ENCODE measurements around the gene MS4A10.

MS4A10 gene

DNA sequence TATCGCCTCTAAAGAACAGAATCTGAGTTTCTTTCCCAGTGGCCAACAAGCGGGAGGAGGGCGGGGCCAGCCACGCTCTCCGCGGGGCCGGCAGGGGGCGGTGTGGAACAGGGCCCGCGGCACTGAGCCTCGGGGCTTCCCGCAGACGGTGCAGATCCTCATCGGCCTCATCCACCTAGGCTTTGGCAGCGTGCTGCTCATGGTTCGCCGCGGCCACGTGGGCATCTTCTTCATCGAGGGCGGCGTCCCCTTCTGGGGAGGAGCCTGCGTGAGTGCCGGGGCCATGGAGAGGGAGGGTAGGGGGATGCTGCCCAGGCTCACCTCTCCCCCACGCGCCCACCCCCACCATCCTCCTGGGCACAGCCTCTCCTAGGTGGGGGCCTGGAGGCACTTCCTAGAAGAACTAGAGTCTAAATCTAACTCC, 17.7 kb upstream of the MS4A10 start:
- DNase-seq (no peak), ATAC-seq (ENCODE audit: insufficient read depth, low read depth) (no peak)
- no peaks in the 10 kb centered on the region; the same call in 1 of the 2 replicates for H4K20me1 ChIP-seq (ENCODE audit: insufficient read depth, low read length)
- no peaks in the 10 kb centered on the region for H3K9me3 ChIP-seq (ENCODE audit: insufficient read depth, low read length, severe bottlenecking)
- no peak overlapping the region for H3K4me2 ChIP-seq (ENCODE audit: insufficient read depth, low read length)
- H3K36me3 ChIP-seq (ENCODE audit: insufficient read depth, low read length), result no peaks in the 10 kb centered on the region
- H3K27me3 ChIP-seq (ENCODE audit: insufficient read depth, low read length, poor library complexity), result no peaks in the 10 kb centered on the region
- no peak overlapping the region for H3K9ac ChIP-seq (ENCODE audit: low read depth, low read length)
- H3K4me1 ChIP-seq (ENCODE audit: insufficient read depth, low read length), result no peaks in the 10 kb centered on the region
- no peak overlapping the region for H3K27ac ChIP-seq (ENCODE audit: low read length)
- H3K79me2 ChIP-seq (ENCODE audit: insufficient read depth, low read length), result no peaks in the 10 kb centered on the region
- H2AFZ ChIP-seq (ENCODE audit: low read depth, low read length), result no peak overlapping the region
- H3K4me3 ChIP-seq (ENCODE audit: low read depth in 1 of 2, low read length in 2 of 2), result no peak overlapping the region
- TF ChIP-seq, protein P1, sequence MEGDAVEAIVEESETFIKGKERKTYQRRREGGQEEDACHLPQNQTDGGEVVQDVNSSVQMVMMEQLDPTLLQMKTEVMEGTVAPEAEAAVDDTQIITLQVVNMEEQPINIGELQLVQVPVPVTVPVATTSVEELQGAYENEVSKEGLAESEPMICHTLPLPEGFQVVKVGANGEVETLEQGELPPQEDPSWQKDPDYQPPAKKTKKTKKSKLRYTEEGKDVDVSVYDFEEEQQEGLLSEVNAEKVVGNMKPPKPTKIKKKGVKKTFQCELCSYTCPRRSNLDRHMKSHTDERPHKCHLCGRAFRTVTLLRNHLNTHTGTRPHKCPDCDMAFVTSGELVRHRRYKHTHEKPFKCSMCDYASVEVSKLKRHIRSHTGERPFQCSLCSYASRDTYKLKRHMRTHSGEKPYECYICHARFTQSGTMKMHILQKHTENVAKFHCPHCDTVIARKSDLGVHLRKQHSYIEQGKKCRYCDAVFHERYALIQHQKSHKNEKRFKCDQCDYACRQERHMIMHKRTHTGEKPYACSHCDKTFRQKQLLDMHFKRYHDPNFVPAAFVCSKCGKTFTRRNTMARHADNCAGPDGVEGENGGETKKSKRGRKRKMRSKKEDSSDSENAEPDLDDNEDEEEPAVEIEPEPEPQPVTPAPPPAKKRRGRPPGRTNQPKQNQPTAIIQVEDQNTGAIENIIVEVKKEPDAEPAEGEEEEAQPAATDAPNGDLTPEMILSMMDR (IDR thresholded peaks at IDR 0.05; ENCODE audit: borderline replicate concordance, extremely low read depth, low read length, poor library complexity, severe bottlenecking), result no peak
- TF ChIP-seq EZH2 (IDR thresholded peaks at IDR 0.05; ENCODE audit: borderline replicate concordance, low read depth, low read length, severe bottlenecking), result no peak

DNA sequence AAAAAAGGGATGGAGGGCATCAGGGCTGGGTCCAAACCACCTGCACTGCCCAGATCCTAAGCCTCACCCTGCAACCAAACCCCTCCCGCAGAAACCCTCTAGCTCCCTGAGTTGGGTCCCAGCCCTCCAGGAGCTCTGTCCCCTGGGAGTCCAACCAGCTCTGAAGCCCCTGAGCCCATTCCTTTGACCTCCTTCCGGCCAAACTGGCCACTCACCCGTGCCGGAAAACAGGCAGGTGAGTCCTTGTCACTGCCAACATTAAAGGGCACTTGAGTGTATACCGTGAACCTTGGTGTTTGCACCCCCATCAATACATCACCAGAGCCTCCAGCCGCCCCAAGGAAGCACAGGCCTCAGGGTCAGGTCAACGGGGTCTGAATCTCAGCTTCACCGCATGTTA, 16.9 kb upstream of the MS4A10 start:
- H3K27ac ChIP-seq (ENCODE audit: low read length), result no peak overlapping the region
- H3K79me2 ChIP-seq (ENCODE audit: insufficient read depth, low read length), result no peaks in the 10 kb centered on the region
- H3K27me3 ChIP-seq (ENCODE audit: insufficient read depth, low read length, poor library complexity), result no peaks in the 10 kb centered on the region
- DNase-seq (no peak), ATAC-seq (ENCODE audit: insufficient read depth, low read depth) (no peak)
- no peak overlapping the region for H3K4me2 ChIP-seq (ENCODE audit: insufficient read depth, low read length)
- no peak overlapping the region for H2AFZ ChIP-seq (ENCODE audit: low read depth, low read length)
- TF ChIP-seq EZH2 (IDR thresholded peaks at IDR 0.05; ENCODE audit: borderline replicate concordance, low read depth, low read length, severe bottlenecking), result no peak
- TF ChIP-seq, protein P1 (IDR thresholded peaks at IDR 0.05; ENCODE audit: borderline replicate concordance, extremely low read depth, low read length, poor library complexity, severe bottlenecking), result no peak
- no peaks in the 10 kb centered on the region; the same call in 1 of the 2 replicates for H4K20me1 ChIP-seq (ENCODE audit: insufficient read depth, low read length)
- no peak overlapping the region for H3K4me3 ChIP-seq (ENCODE audit: low read depth in 1 of 2, low read length in 2 of 2)
- no peaks in the 10 kb centered on the region for H3K9me3 ChIP-seq (ENCODE audit: insufficient read depth, low read length, severe bottlenecking)
- H3K9ac ChIP-seq (ENCODE audit: low read depth, low read length), result no peak overlapping the region
- H3K4me1 ChIP-seq (ENCODE audit: insufficient read depth, low read length), result peaks cover 5% of the 10 kb centered on the region
- no peaks in the 10 kb centered on the region for H3K36me3 ChIP-seq (ENCODE audit: insufficient read depth, low read length)

DNA sequence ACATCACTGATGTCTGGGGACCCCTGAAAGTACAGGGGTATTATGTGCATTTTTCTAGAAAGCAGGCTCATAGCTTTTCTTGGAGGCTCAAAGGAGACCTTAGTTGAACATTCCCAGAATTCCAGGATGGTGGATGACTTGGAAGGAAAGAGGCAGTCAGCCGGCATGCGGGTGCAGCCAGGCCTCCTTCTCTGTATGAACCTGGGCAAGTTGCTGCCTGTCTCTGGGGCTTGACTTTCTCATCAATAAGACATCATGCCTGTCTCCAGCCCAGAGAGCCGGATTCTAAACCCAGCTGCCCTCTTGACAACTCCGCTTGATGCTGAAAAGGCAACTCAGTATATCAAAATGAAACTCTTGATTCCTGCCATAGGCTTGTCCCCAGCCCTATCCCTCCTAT, 15.9 kb upstream of the MS4A10 start:
- no peak for ATAC-seq (ENCODE audit: insufficient read depth, low read depth)
- no peaks in the 10 kb centered on the region for H3K79me2 ChIP-seq (ENCODE audit: insufficient read depth, low read length)
- H2AFZ ChIP-seq (ENCODE audit: low read depth, low read length), result no peak overlapping the region
- no peak overlapping the region for H3K4me2 ChIP-seq (ENCODE audit: insufficient read depth, low read length)
- H3K9me3 ChIP-seq (ENCODE audit: insufficient read depth, low read length, severe bottlenecking), result no peaks in the 10 kb centered on the region
- TF ChIP-seq, protein P1 (IDR thresholded peaks at IDR 0.05; ENCODE audit: borderline replicate concordance, extremely low read depth, low read length, poor library complexity, severe bottlenecking), result no peak
- H3K4me3 ChIP-seq (ENCODE audit: low read depth in 1 of 2, low read length in 2 of 2), result no peak overlapping the region
- H4K20me1 ChIP-seq (ENCODE audit: insufficient read depth, low read length), result no peaks in the 10 kb centered on the region; the same call in 1 of the 2 replicates
- no peak for DNase-seq
- H3K4me1 ChIP-seq (ENCODE audit: insufficient read depth, low read length), result peaks cover 6% of the 10 kb centered on the region
- H3K9ac ChIP-seq (ENCODE audit: low read depth, low read length), result no peak overlapping the region
- no peaks in the 10 kb centered on the region for H3K36me3 ChIP-seq (ENCODE audit: insufficient read depth, low read length)
- H3K27me3 ChIP-seq (ENCODE audit: insufficient read depth, low read length, poor library complexity), result no peaks in the 10 kb centered on the region
- no peak overlapping the region for H3K27ac ChIP-seq (ENCODE audit: low read length)

DNA sequence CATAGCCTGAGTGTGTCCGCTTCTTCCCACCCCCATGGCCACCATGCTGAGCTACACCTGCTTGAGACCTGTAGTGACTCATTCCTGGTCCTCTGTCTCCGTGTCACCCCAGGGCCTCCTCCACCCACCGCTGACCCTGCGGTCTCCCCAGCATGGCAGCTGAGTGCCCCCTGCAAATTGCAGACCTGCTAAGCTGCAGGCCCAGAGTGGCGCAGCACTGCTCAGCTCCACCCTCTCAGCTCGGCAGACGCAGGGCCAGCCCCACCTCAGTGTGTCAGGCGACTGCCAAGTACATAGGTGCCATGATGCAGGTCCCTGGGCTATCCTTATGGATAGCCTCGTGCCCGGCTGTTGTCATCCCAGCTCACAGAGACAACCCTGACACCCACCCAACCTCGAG, 15.3 kb upstream of the MS4A10 start:
- ATAC-seq (ENCODE audit: insufficient read depth, low read depth), result no peak
- H4K20me1 ChIP-seq (ENCODE audit: insufficient read depth, low read length), result no peaks in the 10 kb centered on the region; the same call in 1 of the 2 replicates
- H3K9me3 ChIP-seq (ENCODE audit: insufficient read depth, low read length, severe bottlenecking), result no peaks in the 10 kb centered on the region
- H3K79me2 ChIP-seq (ENCODE audit: insufficient read depth, low read length), result no peaks in the 10 kb centered on the region
- TF ChIP-seq EZH2 (IDR thresholded peaks at IDR 0.05; ENCODE audit: borderline replicate concordance, low read depth, low read length, severe bottlenecking), result no peak
- TF ChIP-seq, protein P1 (IDR thresholded peaks at IDR 0.05; ENCODE audit: borderline replicate concordance, extremely low read depth, low read length, poor library complexity, severe bottlenecking), result no peak
- no peak overlapping the region for H3K4me2 ChIP-seq (ENCODE audit: insufficient read depth, low read length)
- no peaks in the 10 kb centered on the region for H3K27me3 ChIP-seq (ENCODE audit: insufficient read depth, low read length, poor library complexity)
- H3K27ac ChIP-seq (ENCODE audit: low read length), result no peak overlapping the region
- no peaks in the 10 kb centered on the region for H3K36me3 ChIP-seq (ENCODE audit: insufficient read depth, low read length)
- H3K4me1 ChIP-seq (ENCODE audit: insufficient read depth, low read length), result peaks cover 6% of the 10 kb centered on the region
- no peak overlapping the region for H2AFZ ChIP-seq (ENCODE audit: low read depth, low read length)
- DNase-seq, result no peak
- H3K4me3 ChIP-seq (ENCODE audit: low read depth in 1 of 2, low read length in 2 of 2), result no peak overlapping the region
- no peak overlapping the region for H3K9ac ChIP-seq (ENCODE audit: low read depth, low read length)

All from DND-41 (cell line).